Activated T-cell treated with anti-CD3 and anti-CD28 coated beads for 1 hour (primary cell): ENCODE measurements around the gene PLK3.
"Not testable (repeated sequence)": the region's sequence is repeated elsewhere in the genome, so short reads cannot be mapped to it uniquely, and the experiment has no call there.

Source experiments
- DNase-seq: peaks from one replicate; pipeline ENCODE4 v3.0.0-alpha.2; 2020; ENCODE audit warnings: low read depth

The PLK3 gene

GRCh38 chr1:44828003-44828651, 27.9 kb downstream of the PLK3 start:
- DNase-seq: no peak

- no peak for DNase-seq
Measured at GRCh38 chr1:44828841-44829440, 28.8 kb downstream of the PLK3 start.

- DNase-seq: no peak
Measured at GRCh38 chr1:44829506-44830384, 29.6 kb downstream of the PLK3 start.

GRCh38 chr1:44830900-44831304, 30.7 kb downstream of the PLK3 start:
- no peak for DNase-seq

GRCh38 chr1:44831516-44831915, 31.3 kb downstream of the PLK3 start:
- DNase-seq: no peak

GRCh38 chr1:44832056-44832705, 32.0 kb downstream of the PLK3 start:
- no peak for DNase-seq

- DNase-seq: no peak
Measured at GRCh38 chr1:44834328-44834727, 34.2 kb downstream of the PLK3 start.

GRCh38 chr1:44835738-44836675, 35.8 kb downstream of the PLK3 start:
- peak; percentile 86 for DNase-seq

- not testable (repeated sequence) for DNase-seq
Measured at GRCh38 chr1:44838294-44838693, 38.1 kb downstream of the PLK3 start.

GRCh38 chr1:44839576-44839975, 39.4 kb downstream of the PLK3 start:
- DNase-seq: no peak

GRCh38 chr1:44842486-44842861, 42.3 kb downstream of the PLK3 start:
- DNase-seq: no peak

GRCh38 chr1:44842862-44843655, 42.9 kb downstream of the PLK3 start, which contains the start of gene PTCH2:
Gene PTCH2, minus strand, starts transcription at chr1:44843253. Its CDS starts 321 bp downstream, at chr1:44842932.
- no peak for DNase-seq

- DNase-seq: no peak
Measured at GRCh38 chr1:44846985-44847384, 46.8 kb downstream of the PLK3 start.

- no peak for DNase-seq
Measured at GRCh38 chr1:44847845-44848244, 47.7 kb downstream of the PLK3 start.

GRCh38 chr1:44848456-44849181, 48.4 kb downstream of the PLK3 start:
- no peak for DNase-seq

- DNase-seq: no peak
Measured at GRCh38 chr1:44849575-44850132, 49.5 kb downstream of the PLK3 start.

- no peak for DNase-seq
Measured at GRCh38 chr1:44851308-44851707, 51.1 kb downstream of the PLK3 start.

- no peak for DNase-seq
Measured at GRCh38 chr1:44853201-44853600, 53.0 kb downstream of the PLK3 start.

GRCh38 chr1:44854970-44855369, 54.8 kb downstream of the PLK3 start:
- no peak for DNase-seq
